HG03095 (cell line): ENCODE results near the gene TTC32.
A peak's percentile ranks its signal among the peaks of the same experiment; 100 is the strongest.
"Not testable (repeated sequence)": the region's sequence is repeated elsewhere in the genome, so short reads cannot be mapped to it uniquely, and the experiment has no call there.

Source experiments
- ATAC-seq: cut with Tn5 transposase; IDR thresholded peaks from one replicate; pipeline ENCODE4 v1.9.1; 2021; ENCODE audit warnings: moderate library complexity; ENCODE audit not compliant: unreplicated experiment

TTC32 gene

DNA sequence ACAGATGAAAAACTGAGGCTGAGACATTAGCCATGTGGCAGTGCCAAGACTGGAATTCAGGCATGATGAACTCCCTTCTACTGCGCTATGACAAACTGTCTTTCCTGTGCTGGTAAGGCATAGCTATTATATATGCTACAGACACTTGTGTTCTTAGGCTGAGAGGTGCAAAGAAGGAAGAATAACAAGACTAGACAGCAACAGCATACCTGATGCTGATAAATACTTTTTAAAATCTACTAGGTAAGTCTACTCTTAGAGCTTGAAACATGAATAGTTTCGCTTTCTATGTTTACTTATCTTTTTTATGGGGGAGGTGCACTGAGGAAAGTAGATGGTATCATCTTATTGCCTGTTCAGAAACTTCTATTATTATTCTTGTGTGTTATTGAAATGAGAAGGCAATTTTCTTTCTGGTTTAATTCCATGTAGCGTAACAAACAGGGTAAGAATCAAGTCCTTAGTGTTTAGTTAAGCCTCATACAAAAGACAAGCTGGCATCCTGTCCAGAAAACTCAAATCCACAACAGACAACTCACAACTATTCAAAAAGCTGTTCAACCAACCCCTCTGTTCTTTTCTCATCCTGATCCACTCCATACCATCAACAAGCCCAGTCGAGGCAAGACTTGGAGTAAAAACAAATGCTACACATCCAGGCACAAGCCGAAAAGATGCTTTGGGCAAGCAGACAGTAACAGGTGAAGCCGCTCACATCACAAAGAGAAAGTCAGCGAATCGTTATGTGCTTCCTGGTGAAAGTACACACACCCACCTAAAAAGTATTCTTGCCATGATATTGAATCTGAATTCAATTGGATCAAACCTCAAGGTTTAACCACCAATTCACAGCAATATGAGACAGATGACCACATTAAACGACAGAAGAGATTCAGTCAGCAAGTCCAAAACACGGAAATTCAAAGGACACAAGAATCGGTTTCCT, 1.5 kb downstream of the TTC32 start:
- ATAC-seq, result peak; percentile 30

DNA sequence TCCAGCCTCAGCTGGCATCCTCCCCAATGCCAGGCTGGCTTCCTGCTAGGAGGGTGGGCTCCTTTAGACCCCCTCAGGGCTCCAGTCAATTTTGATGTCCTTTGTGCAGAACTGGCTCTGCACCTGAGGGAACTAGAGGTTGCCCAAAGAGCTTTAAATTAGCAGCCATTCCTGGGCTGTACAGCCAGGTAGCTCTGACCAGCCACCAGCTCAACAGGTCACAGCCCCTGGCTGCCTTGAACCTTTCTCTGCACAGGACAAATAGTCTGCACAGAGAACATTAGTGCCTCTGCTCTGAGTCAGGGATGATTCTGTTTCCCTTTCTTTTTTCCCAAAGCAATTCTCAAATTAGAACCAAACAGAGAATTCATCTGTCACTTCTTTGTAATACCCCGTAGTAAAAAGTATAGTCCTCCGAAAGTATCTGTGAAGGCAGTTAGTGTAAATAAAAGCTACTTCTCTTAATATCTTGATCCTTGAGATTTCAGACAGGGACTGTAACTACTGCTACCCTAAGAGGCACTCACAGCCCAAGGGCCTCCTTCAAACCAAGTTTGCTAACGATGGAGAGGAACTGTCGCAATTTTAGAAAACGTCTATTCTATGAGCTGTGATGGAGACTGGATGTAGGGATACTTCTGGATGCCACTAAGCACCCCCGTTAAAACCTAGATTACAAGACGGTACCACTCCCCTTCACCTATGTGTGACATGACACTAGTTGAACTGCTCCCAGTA, 3.0 kb downstream of the TTC32 start:
- ATAC-seq, result no peak

- no peak for ATAC-seq
Observed at GRCh38 chr2:19897623-19898245, 4.0 kb downstream of the TTC32 start.

DNA sequence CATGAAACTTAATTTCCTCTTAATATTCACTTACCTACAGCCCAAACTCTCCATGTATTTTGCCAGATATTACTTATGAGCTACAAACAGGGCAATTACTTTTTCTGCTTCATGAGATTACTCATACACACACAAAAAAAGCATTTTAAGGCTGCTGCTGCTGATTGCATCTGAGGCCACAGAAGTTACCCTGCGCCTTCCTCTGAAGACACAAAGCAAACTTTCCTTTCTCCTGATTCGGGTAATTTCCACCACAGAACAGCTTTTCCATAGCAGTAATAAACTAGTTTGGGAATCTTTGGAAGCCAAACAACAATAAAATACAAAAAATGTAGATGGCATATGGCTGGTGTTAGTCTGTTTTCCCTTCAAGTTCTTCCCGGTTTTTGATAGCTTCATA, 6.2 kb downstream of the TTC32 start:
- ATAC-seq, result no peak

- ATAC-seq, result peak; percentile 10
Observed at GRCh38 chr2:19894134-19894792, 7.5 kb downstream of the TTC32 start.

DNA sequence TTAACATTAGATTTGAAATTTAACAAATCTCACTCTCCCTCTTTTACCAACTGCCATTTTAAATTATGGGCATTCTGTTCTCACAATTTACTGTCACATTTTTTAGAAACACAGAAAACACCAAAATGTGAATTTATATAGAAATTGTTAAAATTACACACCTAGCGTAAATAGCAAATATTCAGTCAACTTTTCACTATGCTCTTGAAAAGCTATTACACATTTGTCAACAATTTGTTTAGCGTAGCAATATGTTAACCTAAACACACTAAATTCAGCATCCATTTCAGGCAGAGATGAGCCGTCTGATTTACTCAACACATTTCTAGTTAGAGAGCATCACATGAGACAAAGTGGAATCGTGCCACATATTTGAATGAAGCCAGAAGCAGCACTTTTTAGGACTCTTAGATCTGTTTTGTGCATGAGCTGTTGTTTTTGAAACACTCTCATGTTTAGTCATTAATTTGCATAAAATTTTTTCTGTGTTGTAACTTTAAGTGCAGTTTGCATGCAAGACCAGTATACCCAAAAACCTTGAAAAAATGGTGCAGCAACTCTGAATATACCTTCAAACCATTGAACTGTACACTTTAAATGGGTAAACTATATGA, 8.2 kb downstream of the TTC32 start:
- ATAC-seq, result peak; percentile 75

DNA sequence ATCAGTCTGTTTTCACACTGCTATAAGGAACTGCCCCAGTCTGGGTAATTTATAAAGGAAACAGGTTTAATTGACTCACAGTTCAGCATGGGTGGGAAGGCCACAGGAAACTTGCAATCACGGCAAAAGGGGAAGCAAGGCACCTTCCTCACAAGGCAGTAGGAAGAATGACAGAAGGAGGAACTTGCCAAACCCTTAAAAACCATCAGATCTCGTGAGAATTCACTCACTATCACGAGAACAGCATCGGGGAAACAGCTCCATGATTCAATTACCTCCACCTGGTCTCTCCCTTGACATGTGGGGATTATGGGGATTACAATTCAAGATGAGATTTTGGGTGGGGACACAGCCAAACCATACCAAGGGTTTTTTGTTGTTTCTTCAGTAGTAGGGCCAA, 9.8 kb downstream of the TTC32 start:
- not testable (repeated sequence) for ATAC-seq

DNA sequence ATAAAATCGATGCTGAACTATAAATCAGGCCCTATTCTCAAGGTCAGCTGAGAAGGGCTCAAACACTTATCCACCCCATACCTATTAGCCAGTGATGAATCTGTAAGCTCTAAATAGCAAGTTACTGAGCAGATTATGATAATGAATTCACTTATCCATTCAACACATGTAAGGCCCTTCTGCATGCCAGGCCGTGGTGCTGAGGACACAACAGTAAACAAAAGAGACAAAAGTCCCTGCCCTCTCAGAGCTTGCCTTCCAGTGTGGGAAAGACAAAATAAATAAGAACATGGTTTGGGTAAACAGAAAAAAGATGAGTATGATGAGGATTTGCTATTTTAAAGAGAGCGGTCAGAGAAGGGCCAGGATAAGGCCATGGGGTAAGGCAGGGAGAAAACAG, 11.7 kb downstream of the TTC32 start:
- ATAC-seq, result no peak

- ATAC-seq, result no peak
Observed at GRCh38 chr2:19888831-19889230, 13.0 kb downstream of the TTC32 start.

DNA sequence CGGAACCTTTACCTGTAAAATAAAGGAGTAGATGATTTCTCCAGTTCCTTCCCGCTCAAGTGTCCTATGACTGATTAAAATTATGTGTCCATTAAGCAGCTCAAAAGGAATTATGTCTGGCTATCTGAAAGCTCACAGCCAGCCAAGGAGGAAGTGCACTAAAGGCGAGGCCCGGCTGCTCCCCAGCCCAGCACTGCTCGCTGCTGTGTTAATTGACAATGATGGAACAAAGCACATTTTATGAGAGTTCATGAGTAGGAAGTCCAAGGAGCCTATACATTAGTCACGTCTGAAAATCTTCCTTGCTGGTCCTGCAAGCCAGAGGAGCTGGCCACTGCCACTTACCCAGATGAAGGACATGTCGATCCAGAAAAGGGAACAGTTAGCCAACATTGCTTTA, 14.3 kb downstream of the TTC32 start:
- no peak for ATAC-seq

DNA sequence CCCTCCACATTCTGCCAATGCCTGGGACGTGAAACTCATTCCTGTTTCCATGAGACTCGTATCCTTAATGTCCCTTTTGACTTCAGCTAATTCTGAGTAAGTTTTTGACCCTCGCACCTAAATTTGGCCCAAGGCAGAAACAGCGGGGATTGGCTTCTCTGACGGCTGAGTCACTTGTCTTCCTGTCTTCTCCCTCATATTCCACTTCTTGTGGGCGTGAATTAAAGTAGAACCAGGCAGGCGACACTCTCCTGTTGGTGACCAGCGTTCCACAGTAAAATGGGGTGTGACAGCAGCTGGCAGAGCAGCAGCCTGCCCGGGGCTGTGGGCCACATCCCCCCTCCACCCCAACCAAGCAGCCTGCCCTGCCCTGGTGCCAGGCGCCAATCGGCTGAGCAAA, 15.5 kb downstream of the TTC32 start:
- no peak for ATAC-seq

- no peak for ATAC-seq
Observed at GRCh38 chr2:19885791-19886190, 16.0 kb downstream of the TTC32 start.

GRCh38 chr2:19883971-19884720, 17.6 kb downstream of the TTC32 start:
- no peak for ATAC-seq

DNA sequence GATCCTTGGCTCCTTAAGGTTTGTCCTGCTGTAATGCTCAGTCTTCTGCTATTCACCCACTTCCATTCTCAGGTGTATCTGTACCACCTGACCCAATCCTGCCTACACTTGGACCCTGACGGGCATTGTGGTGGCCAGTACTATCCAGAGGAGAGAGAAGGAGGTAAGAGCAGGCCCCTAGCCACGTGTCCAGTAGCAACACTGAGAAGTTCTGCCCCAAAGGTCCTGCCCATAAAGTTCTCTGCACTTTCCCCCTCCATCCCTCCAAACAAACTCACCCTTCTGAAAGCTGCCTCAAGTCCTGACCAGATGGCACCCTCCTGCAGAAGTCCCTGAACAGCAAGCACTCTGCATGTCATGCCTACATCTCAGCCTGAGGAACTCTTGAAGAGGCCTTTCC, 18.3 kb downstream of the TTC32 start:
- ATAC-seq, result no peak

DNA sequence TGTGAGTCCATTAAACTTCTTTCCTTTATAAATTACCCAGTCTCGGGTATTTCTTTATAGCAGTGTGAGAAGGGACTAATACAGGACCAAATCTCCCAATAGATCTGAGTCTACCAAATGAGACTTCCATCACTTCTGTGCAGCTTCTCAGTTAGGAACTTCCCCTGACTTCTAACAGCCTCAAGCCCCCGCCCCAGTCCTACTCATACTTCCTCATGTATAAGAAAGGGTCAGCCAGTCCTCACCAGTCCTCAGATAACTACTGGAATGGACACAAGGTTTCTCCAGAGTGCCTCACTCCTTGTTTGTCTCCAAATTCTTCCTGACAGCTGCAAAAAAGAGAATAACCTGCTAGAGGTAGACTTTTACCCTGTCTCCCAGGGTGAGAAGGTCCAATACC, 19.5 kb downstream of the TTC32 start:
- ATAC-seq, result no peak

- ATAC-seq, result no peak
Observed at GRCh38 chr2:19881908-19882265, 19.9 kb downstream of the TTC32 start.

DNA sequence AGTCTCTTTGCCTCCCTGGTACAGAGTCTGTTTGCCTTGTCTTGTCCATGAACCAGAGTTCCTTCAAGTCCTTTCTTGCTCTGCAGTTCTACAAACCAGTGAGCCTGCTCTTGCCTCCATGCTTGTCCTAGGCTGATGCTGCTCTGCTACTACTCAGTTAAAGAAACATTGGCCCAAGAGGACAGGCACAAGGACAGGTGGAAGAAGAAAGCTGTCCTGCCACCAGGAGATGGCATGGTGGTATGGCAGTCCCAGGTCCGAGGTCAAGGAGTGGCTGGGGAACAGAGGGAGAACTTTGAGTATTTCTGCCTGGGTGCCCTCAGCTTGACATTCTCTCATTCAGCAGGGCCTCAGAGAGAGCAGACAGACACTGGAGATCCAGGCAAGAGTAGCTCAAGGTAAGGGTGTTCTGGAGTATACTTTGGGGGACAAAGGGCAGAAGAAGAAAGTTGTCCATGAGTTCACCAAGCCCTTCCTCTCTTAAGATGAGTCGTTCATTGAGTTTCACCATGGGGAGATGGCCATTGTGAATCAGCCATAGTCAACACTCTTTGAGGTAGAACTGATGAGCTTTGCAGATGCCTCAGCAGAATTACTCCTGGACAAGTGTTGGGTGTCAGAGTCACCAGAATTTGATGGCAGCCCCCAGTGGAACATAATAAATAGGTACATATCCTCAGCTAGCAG, 20.4 kb downstream of the TTC32 start:
- ATAC-seq, result no peak

- not testable (repeated sequence) for ATAC-seq
Observed at GRCh38 chr2:19880191-19880590, 21.6 kb downstream of the TTC32 start.

- ATAC-seq, result no peak
Observed at GRCh38 chr2:19879120-19879519, 22.7 kb downstream of the TTC32 start.
